NCI-H128 (cell line): ENCODE data around the gene KAT2B.

ENCODE experiments used
- DNase-seq: peaks from one replicate; lab custom pipeline; 2025; ENCODE audit not compliant: unreplicated experiment; lab: John Stamatoyannopoulos, UW

Gene KAT2B

DNA sequence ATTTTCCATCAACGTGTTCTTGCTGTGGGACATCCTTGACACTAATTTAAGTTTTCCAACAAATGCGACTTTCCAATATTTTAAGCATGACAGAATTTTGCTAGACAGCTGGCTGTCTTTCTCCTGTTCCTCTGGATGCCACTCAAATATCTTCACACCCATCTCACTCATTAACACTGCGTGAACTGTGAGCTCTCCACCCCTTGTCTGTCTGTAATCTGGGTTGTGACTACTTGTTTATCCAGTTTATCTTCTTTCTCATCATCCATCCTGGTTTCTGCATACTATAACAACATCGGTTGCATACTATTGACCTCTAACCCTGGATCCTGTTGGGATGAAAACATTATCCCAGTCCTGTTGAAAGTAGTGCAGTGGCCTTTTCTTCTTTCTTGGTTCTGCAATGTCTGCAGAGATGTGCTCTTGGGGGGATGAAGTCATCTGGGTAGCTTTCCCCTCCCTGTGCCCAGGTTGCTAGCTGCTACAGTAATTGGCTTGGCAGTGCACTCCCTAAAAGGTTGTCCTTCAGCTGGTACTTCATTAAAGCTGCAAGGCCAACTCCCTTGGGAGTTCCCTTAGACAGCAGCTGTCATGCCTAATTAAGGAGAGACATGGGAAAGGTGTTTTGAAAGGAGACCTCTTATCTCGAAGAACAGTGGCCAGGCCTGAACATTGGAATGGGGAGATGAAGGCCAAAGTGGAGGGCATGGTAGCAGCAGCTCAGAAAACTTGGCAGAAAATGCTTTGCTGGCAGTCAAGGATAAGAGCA is 24.7 kb downstream of the KAT2B start:
- no peak for DNase-seq

GRCh38 chr3:20066079-20066478 is 25.8 kb downstream of the KAT2B start:
- DNase-seq, result no peak

GRCh38 chr3:20066850-20067617 is 26.8 kb downstream of the KAT2B start:
- no peak for DNase-seq

DNA sequence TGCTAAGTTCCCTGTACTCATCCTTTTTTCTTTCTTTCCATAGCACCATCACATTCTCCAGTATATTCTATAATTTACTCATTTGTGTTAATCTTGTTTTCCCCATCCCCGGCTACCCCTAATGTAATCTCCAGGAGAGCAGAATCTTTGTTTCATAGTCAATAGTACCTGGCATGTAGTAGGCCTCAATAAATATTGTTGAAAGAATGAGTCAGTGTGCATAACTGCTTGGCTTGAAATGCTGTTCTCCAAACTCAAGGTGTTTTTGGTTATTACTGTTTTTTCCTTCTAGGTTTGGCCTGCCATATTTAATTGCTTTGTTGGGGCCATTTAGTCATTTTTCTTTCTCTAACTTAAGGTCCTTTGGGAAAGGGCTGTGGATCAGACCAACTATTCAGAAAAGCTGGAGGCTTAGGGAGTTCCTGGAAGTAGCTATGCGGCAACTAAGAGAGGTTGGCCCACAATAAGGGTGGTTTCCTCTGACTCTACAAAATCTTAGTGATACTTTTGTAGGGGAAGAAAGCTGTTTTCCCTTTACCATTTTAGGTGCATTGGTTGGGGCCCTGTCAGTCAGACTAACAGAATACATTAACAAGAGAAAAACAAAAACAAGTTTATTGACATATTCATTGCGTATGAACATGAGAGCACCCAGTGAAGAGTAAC is 28.4 kb downstream of the KAT2B start:
- DNase-seq, result no peak

GRCh38 chr3:20069178-20069532 is 28.9 kb downstream of the KAT2B start:
- no peak for DNase-seq

DNA sequence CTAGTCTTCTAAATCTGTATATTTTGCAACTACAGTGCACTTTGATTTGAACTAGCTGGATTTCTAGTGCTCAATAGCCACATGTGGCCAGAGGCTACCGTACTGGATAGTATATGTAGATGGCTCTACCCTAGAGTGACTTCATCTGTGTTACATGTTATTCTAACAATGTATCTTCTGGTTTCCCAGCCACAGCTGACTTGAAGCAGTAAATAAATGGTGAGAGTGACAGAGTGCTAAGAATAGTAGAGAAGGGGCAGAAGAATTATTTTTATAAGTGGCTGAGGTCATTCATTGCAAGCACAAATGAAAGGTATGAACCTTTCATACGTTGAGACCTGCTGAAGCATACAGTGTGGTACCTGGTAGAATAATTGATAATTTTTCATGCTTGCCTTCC is 30.9 kb downstream of the KAT2B start:
- DNase-seq, result no peak

DNA sequence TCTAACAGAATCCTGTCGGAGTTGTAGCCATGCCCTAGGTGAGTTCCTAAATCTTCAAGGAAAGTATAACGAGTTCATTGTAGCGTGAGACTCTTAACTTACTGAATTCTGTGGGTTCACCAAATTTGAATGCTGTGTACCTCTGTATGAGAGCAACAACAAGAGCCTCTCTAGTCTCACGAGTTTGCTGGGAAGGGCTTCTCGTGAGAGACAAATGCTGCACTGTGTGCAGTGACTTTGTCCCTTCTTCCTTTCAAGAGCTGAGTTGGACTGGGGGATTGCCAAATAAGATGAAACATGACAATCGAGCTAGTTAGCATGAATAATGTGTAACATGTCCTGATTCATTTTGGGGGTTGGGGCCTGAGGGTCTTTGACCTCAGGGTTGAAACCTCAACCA is 32.2 kb downstream of the KAT2B start:
- DNase-seq, result no peak

DNA sequence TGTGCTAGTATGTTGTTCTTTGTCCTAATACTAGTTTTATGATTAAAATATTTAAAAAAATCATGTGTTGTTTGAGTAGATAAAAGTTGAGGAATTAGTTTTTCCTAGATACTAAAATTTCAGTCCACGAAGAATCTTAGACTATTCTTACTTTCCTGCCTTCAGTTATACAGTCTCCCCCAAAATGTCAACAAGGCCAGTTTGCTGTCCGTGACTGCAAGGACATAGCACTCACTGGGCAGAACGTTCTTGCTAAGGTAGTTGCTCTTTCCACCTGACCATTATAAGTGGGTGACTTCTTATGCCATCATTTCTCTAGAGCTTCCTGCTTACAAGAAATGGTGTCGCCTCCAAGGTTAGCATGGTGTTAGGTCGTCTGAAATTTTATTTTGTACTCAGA is 32.8 kb downstream of the KAT2B start:
- DNase-seq, result no peak

GRCh38 chr3:20073683-20074082 is 33.4 kb downstream of the KAT2B start:
- DNase-seq, result no peak

DNA sequence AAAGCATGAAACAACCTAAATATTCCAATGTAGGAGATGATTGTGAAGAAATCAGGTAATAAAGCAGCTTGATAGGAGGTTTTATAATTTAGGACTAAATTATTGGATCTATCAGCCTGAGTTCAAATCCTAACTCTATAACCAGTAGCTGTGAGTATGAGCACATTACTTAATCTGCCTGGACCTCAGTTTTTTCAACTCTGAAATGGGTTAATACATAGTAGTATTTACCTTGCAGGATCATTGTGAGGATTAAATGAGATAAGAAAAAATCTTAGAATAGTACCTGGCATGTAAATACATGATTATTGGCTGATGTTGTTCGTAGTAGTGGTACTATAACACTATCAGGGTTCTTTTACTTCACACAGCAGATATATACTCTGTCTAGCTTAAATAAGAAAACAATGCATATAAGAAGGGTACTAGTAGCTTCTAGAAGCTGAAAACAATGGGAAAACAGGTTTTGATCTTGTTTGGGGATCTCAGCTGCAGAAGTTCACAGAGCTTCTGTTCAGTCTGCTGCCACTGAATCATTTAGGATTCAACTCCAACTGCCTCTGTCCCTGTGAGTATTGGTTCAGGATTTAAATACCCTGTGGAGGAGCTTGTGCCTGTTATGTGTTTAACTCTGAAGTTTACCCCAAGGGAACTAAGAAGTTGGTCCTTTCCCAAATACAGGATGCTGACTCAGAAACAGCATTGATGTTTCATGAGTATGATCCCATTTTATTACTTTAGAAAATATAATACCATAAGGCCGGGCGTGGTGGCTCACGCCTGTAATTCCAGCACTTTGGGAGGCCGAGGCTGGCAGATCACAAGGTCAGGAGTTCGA is 34.2 kb downstream of the KAT2B start:
- DNase-seq, result no peak

DNA sequence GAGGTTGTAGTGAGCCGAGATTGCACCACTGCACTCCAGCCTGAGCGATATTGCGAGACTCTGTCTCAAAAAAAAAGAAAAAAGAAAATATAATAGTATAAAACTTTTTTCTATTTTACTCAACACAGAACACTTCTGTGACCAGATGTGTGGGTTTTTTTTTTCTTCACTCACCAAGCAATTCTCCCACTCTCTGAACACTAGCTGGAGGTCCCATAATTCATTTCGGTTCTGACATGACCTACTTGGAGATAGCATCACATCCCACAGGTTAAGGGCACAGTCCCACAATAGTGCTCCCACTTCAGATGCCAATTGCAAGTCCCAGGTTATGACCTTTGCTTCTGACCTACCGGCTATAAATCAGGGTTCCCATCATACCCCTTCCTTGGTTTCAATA is 35.0 kb downstream of the KAT2B start:
- DNase-seq, result no peak

GRCh38 chr3:20076296-20076997 is 36.2 kb downstream of the KAT2B start:
- DNase-seq, result no peak

DNA sequence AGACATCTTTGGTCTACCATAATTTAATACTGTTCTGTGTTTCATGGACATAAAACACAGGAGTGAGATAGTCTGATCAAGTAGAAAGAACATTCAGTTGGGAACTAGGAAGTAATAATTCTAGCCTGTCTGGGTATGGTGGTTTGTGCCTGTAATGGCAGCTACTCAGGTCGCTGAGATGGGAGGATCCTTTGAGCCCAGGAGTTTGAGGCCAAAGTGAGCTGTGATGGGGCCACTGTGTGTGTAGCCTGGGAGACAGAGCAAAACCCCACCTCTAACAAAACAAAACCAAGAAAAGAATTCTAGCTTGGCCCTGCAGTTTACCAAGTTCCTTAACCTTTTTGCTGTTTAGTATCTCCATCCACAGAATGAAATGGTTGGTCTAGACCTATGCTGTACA is 36.8 kb downstream of the KAT2B start:
- DNase-seq, result no peak

GRCh38 chr3:20078194-20078714 is 38.0 kb downstream of the KAT2B start:
- DNase-seq, result no peak

DNA sequence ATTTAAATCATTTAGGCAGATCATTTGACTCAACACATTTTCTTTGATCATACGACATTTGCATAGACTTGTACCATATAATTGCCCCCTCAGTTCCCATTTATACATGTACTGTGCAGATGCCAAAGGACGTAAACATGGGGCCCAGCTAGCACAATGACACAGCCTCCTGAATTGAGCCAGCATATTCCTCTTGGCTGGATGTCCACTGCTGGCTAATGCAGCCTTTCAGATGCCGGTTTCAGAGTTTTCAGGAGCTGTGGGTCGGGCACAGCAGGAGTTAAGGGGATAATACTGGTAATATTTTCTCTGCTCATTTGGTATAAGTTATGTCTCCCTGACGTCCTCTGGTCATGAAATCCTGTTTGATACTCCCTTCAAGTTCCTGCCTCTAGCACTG is 39.4 kb downstream of the KAT2B start:
- DNase-seq, result no peak

DNA sequence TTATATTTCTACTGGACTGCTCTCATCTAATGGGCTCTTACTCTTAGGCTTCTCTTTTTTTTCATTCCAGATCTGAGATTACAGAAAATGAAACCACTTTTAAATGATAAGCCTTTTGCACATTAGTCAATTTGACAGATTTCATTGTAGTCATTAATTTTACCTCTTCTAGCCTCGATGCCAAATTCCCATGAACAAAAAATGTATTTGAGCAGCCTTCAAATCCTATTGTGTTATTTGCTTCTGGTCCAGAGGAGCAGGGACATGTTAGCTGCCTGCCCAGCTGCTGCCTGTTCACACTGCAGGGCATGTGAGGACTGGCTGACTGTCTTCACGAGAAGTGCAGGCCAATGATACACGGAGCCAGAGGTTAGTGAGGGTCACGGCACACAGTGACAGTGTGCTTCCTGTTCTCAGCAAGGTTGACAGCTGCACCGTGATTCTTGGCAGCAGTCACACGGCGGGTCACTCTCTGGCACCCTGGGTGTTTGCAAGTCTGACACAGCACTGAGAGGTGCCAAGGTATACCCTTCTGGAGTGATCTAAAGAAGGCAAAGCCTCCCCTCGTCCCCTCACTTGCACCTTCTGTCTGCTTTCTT is 40.8 kb downstream of the KAT2B start:
- no peak for DNase-seq

DNA sequence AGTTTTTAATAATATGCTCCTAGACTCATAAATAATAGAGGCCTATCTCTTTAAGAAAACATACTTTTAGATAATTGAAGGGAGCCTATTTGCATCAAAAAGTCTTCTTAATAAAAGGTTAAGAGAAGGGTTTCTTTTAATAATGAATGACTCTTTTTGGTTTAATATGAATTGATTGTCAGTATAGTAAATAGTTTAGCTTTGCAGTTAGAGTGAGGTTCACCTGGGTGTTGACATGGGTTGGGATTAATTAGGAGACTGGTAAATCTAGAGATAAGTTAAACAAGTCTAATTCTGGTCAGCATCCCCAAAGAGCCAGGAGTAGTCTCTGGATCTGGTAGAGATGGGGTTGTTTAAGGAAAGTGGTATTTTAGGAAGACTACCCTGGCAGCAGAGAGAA is 43.0 kb downstream of the KAT2B start:
- no peak for DNase-seq

DNA sequence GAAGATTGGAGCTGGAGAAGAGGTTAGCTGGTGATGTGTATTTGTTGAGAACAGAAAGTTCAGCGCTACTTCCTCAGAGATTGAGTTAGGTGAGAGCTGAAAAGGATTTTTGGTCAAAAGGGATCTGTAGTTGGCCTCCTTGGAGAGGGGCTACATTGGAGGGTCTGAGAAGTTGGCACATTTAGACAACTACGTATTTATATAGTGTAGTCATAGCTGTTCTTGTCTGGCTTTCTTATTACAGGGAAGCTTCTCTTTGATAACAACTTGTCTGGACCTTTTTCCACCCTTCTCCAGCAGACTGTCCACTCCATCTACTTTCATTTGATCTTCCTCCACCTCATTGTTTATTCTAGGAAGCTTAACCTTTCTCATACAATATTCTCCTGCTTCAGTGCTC is 43.7 kb downstream of the KAT2B start:
- no peak for DNase-seq

DNA sequence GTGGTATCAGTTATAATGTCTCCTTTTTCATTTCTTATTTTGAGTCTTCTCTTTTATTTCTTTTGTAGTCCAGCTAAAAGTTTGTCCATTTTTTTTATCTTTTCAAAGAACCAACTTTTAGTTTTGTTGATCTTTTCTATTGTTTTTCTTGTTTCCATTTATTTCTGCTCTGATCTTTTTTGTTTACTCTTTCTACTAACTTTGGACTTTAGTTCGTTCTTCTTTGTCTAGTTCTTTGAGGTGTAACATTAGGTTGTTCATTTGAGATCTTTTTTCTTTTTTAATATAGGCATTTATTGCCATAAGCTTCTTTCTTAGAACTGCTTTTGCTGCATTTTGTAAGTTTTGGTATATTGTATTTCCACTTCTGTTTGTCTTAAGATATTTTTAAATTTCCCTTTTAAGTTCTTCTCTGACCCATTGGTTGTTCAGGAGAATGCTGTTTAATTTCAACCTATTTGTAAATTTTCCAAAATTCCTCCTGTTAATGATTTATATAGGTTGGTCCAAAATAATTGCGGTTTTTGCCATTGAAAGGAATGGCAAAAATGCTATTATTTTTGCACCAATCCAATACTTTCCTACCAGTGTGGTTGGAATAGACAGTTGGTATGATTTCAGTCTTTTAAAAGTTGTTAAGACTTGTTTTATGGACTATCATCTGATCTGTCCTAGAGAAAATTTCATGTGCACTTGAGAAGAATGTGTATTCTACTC is 51.2 kb downstream of the KAT2B start:
- DNase-seq, result no peak
